ENCODE measurements around the gene BPIFB2. TPM values are rescaled to one million over a fixed set of nuclear protein-coding genes. Genes with fewer than 3 reads are reported as not detected.

The BPIFB2 gene
- total RNA-seq, 1 donor from 2014 or later, result not detected

DNA sequence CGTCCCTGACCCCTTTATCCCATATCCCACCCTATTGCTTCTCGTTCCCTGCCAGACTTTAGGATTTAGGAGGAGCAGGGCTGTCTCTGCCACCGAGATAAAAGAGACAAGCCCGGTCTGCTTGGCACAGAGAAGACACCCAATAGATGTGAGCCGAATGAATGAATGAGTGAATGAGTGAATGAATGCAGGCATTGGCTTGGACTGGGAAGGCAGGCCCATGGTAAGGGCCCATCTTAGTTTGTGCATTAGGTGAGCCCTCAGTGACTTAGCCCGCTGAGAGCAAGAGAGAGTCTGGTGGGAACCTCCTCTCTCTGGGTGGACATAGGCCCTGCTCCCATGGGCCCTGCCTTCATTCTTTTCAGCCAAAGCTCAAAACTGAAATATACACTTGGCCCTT, 23.1 kb downstream of the BPIFB2 start:
- no peak for DNase-seq (ENCODE audit: low read depth)
- Histone ChIP-seq H3K4me3 (ENCODE audit: low read depth, low read length) (no peak overlapping the region), H3K27me3 (ENCODE audit: control insufficient read depth, insufficient read depth, low read length) (no peaks in the 10 kb centered on the region), H3K36me3 (ENCODE audit: control insufficient read depth, insufficient read depth, low read length) (no peaks in the 10 kb centered on the region)
- TF ChIP-seq, protein P1, sequence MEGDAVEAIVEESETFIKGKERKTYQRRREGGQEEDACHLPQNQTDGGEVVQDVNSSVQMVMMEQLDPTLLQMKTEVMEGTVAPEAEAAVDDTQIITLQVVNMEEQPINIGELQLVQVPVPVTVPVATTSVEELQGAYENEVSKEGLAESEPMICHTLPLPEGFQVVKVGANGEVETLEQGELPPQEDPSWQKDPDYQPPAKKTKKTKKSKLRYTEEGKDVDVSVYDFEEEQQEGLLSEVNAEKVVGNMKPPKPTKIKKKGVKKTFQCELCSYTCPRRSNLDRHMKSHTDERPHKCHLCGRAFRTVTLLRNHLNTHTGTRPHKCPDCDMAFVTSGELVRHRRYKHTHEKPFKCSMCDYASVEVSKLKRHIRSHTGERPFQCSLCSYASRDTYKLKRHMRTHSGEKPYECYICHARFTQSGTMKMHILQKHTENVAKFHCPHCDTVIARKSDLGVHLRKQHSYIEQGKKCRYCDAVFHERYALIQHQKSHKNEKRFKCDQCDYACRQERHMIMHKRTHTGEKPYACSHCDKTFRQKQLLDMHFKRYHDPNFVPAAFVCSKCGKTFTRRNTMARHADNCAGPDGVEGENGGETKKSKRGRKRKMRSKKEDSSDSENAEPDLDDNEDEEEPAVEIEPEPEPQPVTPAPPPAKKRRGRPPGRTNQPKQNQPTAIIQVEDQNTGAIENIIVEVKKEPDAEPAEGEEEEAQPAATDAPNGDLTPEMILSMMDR (IDR thresholded peaks at IDR 0.05; ENCODE audit: insufficient read depth, low read length, poor library complexity, severe bottlenecking), result no peak

DNA sequence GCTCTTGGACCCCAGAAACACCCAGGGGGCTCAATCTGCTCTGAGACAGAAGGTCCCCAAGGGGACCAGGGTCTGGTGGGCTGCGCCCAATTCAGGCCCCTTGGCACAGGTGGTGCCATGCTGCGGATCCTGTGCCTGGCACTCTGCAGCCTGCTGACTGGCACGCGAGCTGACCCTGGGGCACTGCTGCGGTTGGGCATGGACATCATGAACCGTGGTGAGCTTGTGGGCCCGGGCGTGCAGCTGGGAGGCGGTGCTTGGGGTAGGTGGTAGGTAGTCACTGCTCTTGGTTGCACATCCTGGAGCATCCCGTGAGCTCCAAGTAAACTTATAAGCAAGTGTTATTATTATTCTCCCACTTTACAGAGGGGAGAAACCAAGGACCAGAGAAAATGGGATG, 24.0 kb downstream of the BPIFB2 start, which contains the start of gene BPIFB6:
BPIFB6 (plus strand) TSS at position 118 of the 400 bp plus-strand sequence; CDS start at position 118, 0 bp downstream.
- no peaks in the 10 kb centered on the region for H3K27me3 ChIP-seq (ENCODE audit: control insufficient read depth, insufficient read depth, low read length)
- no peak for DNase-seq (ENCODE audit: low read depth)
- H3K36me3 ChIP-seq (ENCODE audit: control insufficient read depth, insufficient read depth, low read length), result no peaks in the 10 kb centered on the region
- TF ChIP-seq, protein P1 (IDR thresholded peaks at IDR 0.05; ENCODE audit: insufficient read depth, low read length, poor library complexity, severe bottlenecking), result no peak
- H3K4me3 ChIP-seq (ENCODE audit: low read depth, low read length), result no peak within 1 kb of the TSS

DNA sequence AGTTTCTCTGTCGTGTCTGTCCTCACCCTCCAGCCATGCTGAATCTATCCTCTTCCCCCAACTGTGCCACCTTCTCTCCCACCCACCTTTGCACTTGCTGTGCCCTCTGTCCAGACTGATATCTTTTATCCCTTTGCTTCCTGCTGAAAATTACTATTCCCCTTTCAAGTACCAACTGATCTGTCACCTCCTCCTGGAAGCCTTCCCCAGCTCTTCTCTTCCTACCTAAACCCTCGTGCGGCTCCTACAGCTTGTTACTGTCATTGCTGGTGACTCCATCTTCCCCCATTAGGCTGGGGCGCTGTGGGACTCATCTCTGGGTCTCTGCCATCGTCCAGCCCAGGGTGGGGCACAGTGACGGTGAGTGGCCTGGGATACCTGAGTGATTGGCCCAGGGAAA, 25.1 kb downstream of the BPIFB2 start:
- H3K36me3 ChIP-seq (ENCODE audit: control insufficient read depth, insufficient read depth, low read length), result no peaks in the 10 kb centered on the region
- no peak overlapping the region for H3K4me3 ChIP-seq (ENCODE audit: low read depth, low read length)
- TF ChIP-seq, protein P1 (IDR thresholded peaks at IDR 0.05; ENCODE audit: insufficient read depth, low read length, poor library complexity, severe bottlenecking), result no peak
- H3K27me3 ChIP-seq (ENCODE audit: control insufficient read depth, insufficient read depth, low read length), result no peaks in the 10 kb centered on the region
- no peak for DNase-seq (ENCODE audit: low read depth)

DNA sequence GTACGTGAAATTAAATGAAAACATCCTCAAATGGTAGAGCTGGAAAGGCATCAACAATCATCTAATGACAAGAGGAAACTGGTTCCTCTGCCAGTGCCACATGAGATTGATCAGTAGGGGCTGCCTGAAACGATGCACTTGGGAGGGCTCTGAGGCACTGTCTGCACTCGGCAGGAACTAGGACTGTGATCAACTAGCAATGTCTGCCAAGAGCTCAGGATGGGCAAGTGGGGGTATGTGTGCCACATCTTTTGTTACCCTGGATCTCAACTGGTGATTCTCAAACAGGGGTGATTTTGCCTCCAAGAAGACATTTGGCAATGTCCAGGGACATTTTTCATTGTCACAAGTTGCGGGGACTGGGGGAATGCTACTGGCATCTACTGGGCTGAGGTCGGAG, 25.9 kb downstream of the BPIFB2 start:
- no peak overlapping the region for H3K4me3 ChIP-seq (ENCODE audit: low read depth, low read length)

DNA sequence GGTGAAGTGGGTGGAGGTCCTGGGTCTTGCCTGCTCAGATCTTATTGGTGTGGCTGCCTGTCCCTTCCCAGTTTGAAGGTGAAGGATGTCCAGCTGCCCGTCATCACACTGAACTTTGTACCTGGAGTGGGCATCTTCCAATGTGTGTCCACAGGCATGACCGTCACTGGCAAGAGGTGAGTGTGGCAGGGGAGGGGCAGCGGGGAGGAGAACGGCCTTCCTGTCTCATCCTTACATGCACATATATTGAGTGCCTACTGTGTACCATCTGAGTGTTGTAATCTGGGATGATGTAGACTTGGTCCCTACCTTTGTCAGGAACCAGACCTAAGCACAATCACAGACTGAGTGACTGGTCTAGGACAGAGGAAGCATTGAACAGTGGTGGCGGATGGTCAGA, 26.6 kb downstream of the BPIFB2 start:
- H3K4me3 ChIP-seq (ENCODE audit: low read depth, low read length), result no peak overlapping the region
- H3K27me3 ChIP-seq (ENCODE audit: control insufficient read depth, insufficient read depth, low read length), result no peaks in the 10 kb centered on the region
- TF ChIP-seq, protein P1 (IDR thresholded peaks at IDR 0.05; ENCODE audit: insufficient read depth, low read length, poor library complexity, severe bottlenecking), result no peak
- H3K36me3 ChIP-seq (ENCODE audit: control insufficient read depth, insufficient read depth, low read length), result no peaks in the 10 kb centered on the region
- DNase-seq (ENCODE audit: low read depth), result no peak

More for the DNA sequence above, 25.9 kb downstream of the BPIFB2 start:
- TF ChIP-seq, protein P1 (IDR thresholded peaks at IDR 0.05; ENCODE audit: insufficient read depth, low read length, poor library complexity, severe bottlenecking), result no peak
- Histone ChIP-seq H3K27me3 (ENCODE audit: control insufficient read depth, insufficient read depth, low read length) (no peaks in the 10 kb centered on the region), H3K36me3 (ENCODE audit: control insufficient read depth, insufficient read depth, low read length) (no peaks in the 10 kb centered on the region)
- DNase-seq (ENCODE audit: low read depth), result no peak

DNA sequence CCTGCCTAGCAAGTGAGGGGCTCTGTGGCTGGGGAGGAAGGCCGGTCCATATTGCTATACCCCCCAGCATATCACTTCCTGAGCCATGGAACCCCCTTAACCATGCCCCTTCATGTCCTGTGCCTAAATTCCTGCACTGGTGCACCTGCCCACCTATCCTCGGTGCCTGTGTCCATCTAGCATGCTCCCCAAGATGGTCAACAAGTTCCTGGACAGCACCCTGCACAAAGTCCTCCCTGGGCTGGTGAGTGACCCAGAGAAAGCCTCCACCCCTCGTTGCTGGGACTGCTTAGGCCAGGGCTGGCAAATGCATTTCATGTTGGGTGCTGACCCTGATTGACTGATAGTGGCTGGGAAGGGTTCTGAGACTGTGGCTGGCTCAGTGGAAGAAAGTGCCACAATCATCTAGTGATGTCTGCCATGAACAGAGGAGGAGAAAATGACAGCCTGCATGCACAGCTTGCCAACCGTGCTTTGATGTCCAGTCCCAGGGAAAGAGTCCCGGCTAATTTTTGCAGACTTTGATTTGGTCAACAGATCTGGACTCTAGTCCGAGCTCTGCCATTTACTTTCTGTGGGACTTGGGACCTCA, 27.5 kb downstream of the BPIFB2 start:
- Histone ChIP-seq H3K4me3 (ENCODE audit: low read depth, low read length) (no peak overlapping the region), H3K27me3 (ENCODE audit: control insufficient read depth, insufficient read depth, low read length) (no peaks in the 10 kb centered on the region), H3K36me3 (ENCODE audit: control insufficient read depth, insufficient read depth, low read length) (no peaks in the 10 kb centered on the region)
- TF ChIP-seq, protein P1 (IDR thresholded peaks at IDR 0.05; ENCODE audit: insufficient read depth, low read length, poor library complexity, severe bottlenecking), result no peak
- DNase-seq (ENCODE audit: low read depth), result no peak
